HCT116 (cell line): Measurements from ENCODE around the gene CPLX3. TPM values are rescaled to one million over a fixed set of nuclear protein-coding genes. Genes with fewer than 3 reads are reported as not detected.

Experiments used
- ATAC-seq: fragments of 200-7000 bp; cut with Tn5 transposase; 2 replicates; pipeline ENCODE4 v1.9.1; 2020; ENCODE audit warnings: mild to moderate bottlenecking, moderate library complexity
- BruUV-seq: library from RNA; stranded (reverse); fragments of 400-500 nt; replicated peaks from 2 replicates; lab custom pipeline; 2021; lab: Mats Ljungman, UMichigan
- CTCF ChIA-PET: fragments of 300-600 bp; sonication (Branson Sonifier 250); formaldehyde crosslinking; loops from one replicate; lab custom pipeline; 2021; ENCODE audit warnings: antibody characterized with exemption; lab: Charles Lee
- POLR2A ChIA-PET: fragments of 300-600, 350-600 bp; sonication (Branson Sonifier 250); formaldehyde crosslinking; loops from one replicate; lab custom pipeline; 2021; ENCODE audit warnings: antibody characterized with exemption; lab: Charles Lee
- RAD21 ChIA-PET, 2 experiments: fragments of 300-600 bp; sonication (Branson Sonifier 250); formaldehyde crosslinking; loops; one replicate each; lab custom pipeline; 2023; ENCODE audit warnings: low total read pairs in 2 of 2; ENCODE audit not compliant: uncharacterized antibody in 2 of 2, unreplicated experiment in 2 of 2, low non-redundant PET in 1 of 2; lab: Charles Lee
- DNase-seq: peaks from one replicate; pipeline ENCODE4 v3.0.0-alpha.2; 2010; ENCODE audit warnings: low read depth, low spot score
- H2AFZ ChIP-seq: fragments of 200-600 bp; shearing (Covaris generic), sonication (generic); 2 replicates; pipeline ENCODE4 v1.6.1; 2017; ENCODE audit warnings: low read depth, mixed run types, mixed read lengths, antibody characterized with exemption, low read length; ENCODE audit not compliant: poor library complexity, severe bottlenecking
- H3K27ac ChIP-seq: 2 replicates; pipeline ENCODE4 v1.5.1; 2012; ENCODE audit warnings: low read depth, low read length
- H3K27me3 ChIP-seq: fragments of 200-600 bp; sonication (generic); 2 replicates; pipeline ENCODE4 v1.6.1; 2016; ENCODE audit warnings: mixed run types, low read length, mixed read lengths; ENCODE audit not compliant: insufficient read depth
- H3K36me3 ChIP-seq, 2 experiments: fragments of 200-500 bp in 1 of 2; fragments of 200-600 bp in 1 of 2; sonication (Bioruptor generic) in 1 of 2; sonication (generic) in 1 of 2; 2 replicates each; pipeline versions ENCODE4 v1.5.1 to v1.6.1; 2014 to 2016; ENCODE audit warnings: low read length in 2 of 2, inconsistent platforms in 1 of 2, mixed read lengths in 1 of 2, mixed run types in 1 of 2; ENCODE audit not compliant: insufficient read depth in 2 of 2, control insufficient read depth in 1 of 2
- H3K4me1 ChIP-seq, 2 experiments: fragments of 200-600 bp in 1 of 2; sonication (generic) in 1 of 2; 2 replicates each; pipeline versions ENCODE4 v1.5.1 to v1.6.1; 2012 to 2017; ENCODE audit warnings: low read length in 2 of 2, inconsistent platforms in 1 of 2, mild to moderate bottlenecking in 1 of 2, mixed read lengths in 1 of 2, mixed run types in 1 of 2, moderate library complexity in 1 of 2; ENCODE audit not compliant: insufficient read depth in 2 of 2, control insufficient read depth in 1 of 2
- H3K4me2 ChIP-seq: fragments of 200-600 bp; sonication (generic); 2 replicates; pipeline ENCODE4 v1.6.1; 2017; ENCODE audit warnings: mixed run types, low read length, mixed read lengths
- H3K4me3 ChIP-seq, 2 experiments: fragments of 200-600 bp in 1 of 2; sonication (generic) in 1 of 2; replicated peaks in 1 of 2; 2 replicates each; pipeline ENCODE4 v1.5.1; 2011 to 2016; ENCODE audit warnings: low read length in 2 of 2, control low read depth in 1 of 2, low read depth in 1 of 2, mild to moderate bottlenecking in 1 of 2, mixed read lengths in 1 of 2, mixed run types in 1 of 2
- H3K79me2 ChIP-seq: fragments of 200-600 bp; sonication (generic); 2 replicates; pipeline ENCODE4 v1.6.1; 2017; ENCODE audit warnings: mild to moderate bottlenecking, mixed run types, low read length, moderate library complexity, mixed read lengths; ENCODE audit not compliant: insufficient read depth
- H3K9ac ChIP-seq: fragments of 200-600 bp; sonication (generic); 2 replicates; pipeline ENCODE4 v1.6.1; 2016; ENCODE audit warnings: low read length, mixed read lengths
- H3K9me2 ChIP-seq: fragments of 200-600 bp; sonication (generic), shearing (Covaris generic); 2 replicates; pipeline ENCODE4 v1.6.1; 2017; ENCODE audit warnings: mixed run types, mild to moderate bottlenecking, moderate library complexity; ENCODE audit not compliant: insufficient read depth
- H3K9me3 ChIP-seq, 2 experiments: fragments of 200-500 bp in 1 of 2; fragments of 200-600 bp in 1 of 2; sonication (Bioruptor generic) in 1 of 2; sonication (generic) in 1 of 2; 2 replicates each; pipeline ENCODE4 v1.6.1; 2014 to 2017; ENCODE audit warnings: low read length in 2 of 2, mixed read lengths in 2 of 2, inconsistent platforms in 1 of 2, low read depth in 1 of 2, mild to moderate bottlenecking in 1 of 2, mixed run types in 1 of 2, moderate library complexity in 1 of 2; ENCODE audit not compliant: control insufficient read depth in 1 of 2, insufficient read depth in 1 of 2
- H4K20me1 ChIP-seq: fragments of 200-600 bp; sonication (generic), shearing (Covaris generic); 2 replicates; pipeline ENCODE4 v1.6.1; 2017; ENCODE audit warnings: mixed run types, mild to moderate bottlenecking, moderate library complexity; ENCODE audit not compliant: insufficient read depth
- ELF1 ChIP-seq: IDR thresholded peaks from 2 replicates; pipeline ENCODE4 v1.6.1; 2012; ENCODE audit warnings: low read depth, borderline replicate concordance
- EZH2phosphoT487 ChIP-seq: fragments of 200-600 bp; IDR thresholded peaks from 2 replicates; pipeline ENCODE4 v1.6.1; 2018; ENCODE audit warnings: antibody characterized with exemption, borderline replicate concordance
- JUND ChIP-seq: IDR thresholded peaks from 2 replicates; pipeline ENCODE4 v1.6.1; 2012
- POLR2A ChIP-seq: IDR thresholded peaks from 2 replicates; pipeline ENCODE4 v1.7.0; 2011; ENCODE audit warnings: borderline replicate concordance; ENCODE audit not compliant: insufficient read depth, insufficient read length; ENCODE audit errors: extremely low read depth
- POLR2AphosphoS5 ChIP-seq: IDR thresholded peaks from 2 replicates; pipeline ENCODE4 v1.6.1; 2011; ENCODE audit warnings: mild to moderate bottlenecking, low read depth, low read length, moderate library complexity
- RAD21 ChIP-seq: IDR thresholded peaks from 2 replicates; pipeline ENCODE4 v1.6.1; 2012; ENCODE audit warnings: low read depth, mild to moderate bottlenecking
- SRF ChIP-seq: IDR thresholded peaks from 2 replicates; pipeline ENCODE4 v1.6.1; 2012; ENCODE audit warnings: low read depth
- intact Hi-C: fragments of 100-400 bp; cut with micrococcal nuclease; formaldehyde crosslinking; loops from 2 replicates; pipeline ENCODE4 v1.10.0; 2022
- total RNA-seq: library from RNA; stranded (reverse); gene quantifications from one replicate; pipeline ENCODE4 v1.2.1, GENCODE V29; 2021; ENCODE audit not compliant: unreplicated experiment
- TF ChIP-seq, protein P1 (sequence below), 3 experiments: fragments of 200-600 bp in 1 of 3; sonication (generic) in 1 of 3; IDR thresholded peaks in 2 of 3; conservative IDR thresholded peaks in 1 of 3; 2 replicates each; pipeline ENCODE4 v1.5.1; 2012 to 2017; ENCODE audit warnings: low read depth in 2 of 3, low read length in 2 of 3, antibody characterized with exemption in 1 of 3, borderline replicate concordance in 1 of 3, control low read depth in 1 of 3, mild to moderate bottlenecking in 1 of 3, mixed read lengths in 1 of 3, mixed run types in 1 of 3, moderate library complexity in 1 of 3; ENCODE audit not compliant: insufficient read depth in 1 of 3
- TF ChIP-seq, protein P2 (sequence below): IDR thresholded peaks from 2 replicates; pipeline ENCODE4 v1.6.1; 2012; ENCODE audit warnings: low read depth

Gene CPLX3
- total RNA-seq, 1 experiment from 2014 or later = not detected

DNA sequence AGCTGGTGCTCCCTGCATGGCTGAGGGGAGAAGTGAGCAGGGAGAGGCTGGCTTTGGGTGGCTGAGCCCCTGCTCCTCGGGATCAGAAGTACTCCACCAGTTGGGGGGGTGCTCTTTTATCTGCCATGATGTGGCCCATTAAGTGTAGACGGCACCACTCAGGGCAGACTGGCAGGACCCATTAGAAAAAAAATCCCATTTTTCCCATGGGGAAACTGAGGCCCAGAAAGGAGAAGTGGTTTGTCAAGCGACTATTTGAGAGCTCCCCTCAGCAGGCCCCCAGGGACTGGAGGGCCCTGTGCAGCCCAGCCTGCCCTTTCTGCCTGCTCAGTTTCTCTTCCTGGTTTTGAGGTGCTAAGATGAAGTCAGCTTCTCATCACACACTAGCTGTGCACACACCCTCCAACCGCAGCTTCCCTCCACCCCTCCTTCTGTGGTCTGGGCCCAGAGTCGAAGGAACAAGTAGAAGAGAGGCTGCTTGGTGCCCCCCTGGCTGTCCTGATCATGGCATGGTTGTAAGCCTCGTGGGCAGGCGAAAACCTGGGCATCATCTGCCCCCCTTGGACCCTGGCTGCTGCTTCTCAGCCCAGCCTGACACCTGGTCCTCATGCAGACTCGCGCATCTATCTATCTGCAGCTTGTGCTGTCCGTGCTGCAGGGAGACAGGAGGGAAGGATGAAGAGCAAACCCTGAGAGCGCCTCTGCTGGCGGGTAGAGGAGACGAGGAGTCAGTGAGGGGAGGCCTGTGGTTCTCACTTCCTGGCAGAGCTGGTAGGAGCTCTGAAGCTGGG lies 39.0 kb upstream of the CPLX3 start:
- no peaks in the 10 kb centered on the region for H3K27me3 ChIP-seq
- BruUV-seq = no TSS peak
- H3K27ac ChIP-seq = no peak overlapping the region; the same call in 1 of the 2 replicates
- no peaks in the 10 kb centered on the region for H3K9me2 ChIP-seq
- DNase-seq (no peak), ATAC-seq (peak; percentile 69)
- POLR2A ChIA-PET = no interaction called here
- intact Hi-C loops = loop anchor here (10.0 kb wide), 1 partner anchor 417 kb away; the partner anchor contains the start of gene C15orf39
- peaks cover 20 to 42% of the 10 kb centered on the region in 2 experiments for H3K4me1 ChIP-seq
- H2AFZ ChIP-seq = no peak overlapping the region
- no peak for TF ChIP-seq POLR2AphosphoS5
- TF ChIP-seq, protein P1, sequence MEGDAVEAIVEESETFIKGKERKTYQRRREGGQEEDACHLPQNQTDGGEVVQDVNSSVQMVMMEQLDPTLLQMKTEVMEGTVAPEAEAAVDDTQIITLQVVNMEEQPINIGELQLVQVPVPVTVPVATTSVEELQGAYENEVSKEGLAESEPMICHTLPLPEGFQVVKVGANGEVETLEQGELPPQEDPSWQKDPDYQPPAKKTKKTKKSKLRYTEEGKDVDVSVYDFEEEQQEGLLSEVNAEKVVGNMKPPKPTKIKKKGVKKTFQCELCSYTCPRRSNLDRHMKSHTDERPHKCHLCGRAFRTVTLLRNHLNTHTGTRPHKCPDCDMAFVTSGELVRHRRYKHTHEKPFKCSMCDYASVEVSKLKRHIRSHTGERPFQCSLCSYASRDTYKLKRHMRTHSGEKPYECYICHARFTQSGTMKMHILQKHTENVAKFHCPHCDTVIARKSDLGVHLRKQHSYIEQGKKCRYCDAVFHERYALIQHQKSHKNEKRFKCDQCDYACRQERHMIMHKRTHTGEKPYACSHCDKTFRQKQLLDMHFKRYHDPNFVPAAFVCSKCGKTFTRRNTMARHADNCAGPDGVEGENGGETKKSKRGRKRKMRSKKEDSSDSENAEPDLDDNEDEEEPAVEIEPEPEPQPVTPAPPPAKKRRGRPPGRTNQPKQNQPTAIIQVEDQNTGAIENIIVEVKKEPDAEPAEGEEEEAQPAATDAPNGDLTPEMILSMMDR (IDR thresholded peaks at IDR 0.05 in 2 of 3, conservative IDR thresholded peaks at IDR 0.05 in 1 of 3; ENCODE audit: borderline replicate concordance in 1 of 3, insufficient read depth in 1 of 3, low read depth in 2 of 3, low read length in 2 of 3) = peak in 2 of 3 experiments; percentile 50 to 52; a peak in 4 of 6 replicates
- TF ChIP-seq ELF1 = no peak
- TF ChIP-seq, protein P2, sequence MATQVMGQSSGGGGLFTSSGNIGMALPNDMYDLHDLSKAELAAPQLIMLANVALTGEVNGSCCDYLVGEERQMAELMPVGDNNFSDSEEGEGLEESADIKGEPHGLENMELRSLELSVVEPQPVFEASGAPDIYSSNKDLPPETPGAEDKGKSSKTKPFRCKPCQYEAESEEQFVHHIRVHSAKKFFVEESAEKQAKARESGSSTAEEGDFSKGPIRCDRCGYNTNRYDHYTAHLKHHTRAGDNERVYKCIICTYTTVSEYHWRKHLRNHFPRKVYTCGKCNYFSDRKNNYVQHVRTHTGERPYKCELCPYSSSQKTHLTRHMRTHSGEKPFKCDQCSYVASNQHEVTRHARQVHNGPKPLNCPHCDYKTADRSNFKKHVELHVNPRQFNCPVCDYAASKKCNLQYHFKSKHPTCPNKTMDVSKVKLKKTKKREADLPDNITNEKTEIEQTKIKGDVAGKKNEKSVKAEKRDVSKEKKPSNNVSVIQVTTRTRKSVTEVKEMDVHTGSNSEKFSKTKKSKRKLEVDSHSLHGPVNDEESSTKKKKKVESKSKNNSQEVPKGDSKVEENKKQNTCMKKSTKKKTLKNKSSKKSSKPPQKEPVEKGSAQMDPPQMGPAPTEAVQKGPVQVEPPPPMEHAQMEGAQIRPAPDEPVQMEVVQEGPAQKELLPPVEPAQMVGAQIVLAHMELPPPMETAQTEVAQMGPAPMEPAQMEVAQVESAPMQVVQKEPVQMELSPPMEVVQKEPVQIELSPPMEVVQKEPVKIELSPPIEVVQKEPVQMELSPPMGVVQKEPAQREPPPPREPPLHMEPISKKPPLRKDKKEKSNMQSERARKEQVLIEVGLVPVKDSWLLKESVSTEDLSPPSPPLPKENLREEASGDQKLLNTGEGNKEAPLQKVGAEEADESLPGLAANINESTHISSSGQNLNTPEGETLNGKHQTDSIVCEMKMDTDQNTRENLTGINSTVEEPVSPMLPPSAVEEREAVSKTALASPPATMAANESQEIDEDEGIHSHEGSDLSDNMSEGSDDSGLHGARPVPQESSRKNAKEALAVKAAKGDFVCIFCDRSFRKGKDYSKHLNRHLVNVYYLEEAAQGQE = no peak
- TF ChIP-seq JUND = no peak
- TF ChIP-seq RAD21 = no peak
- no peak for TF ChIP-seq EZH2phosphoT487
- TF ChIP-seq SRF = no peak
- no peak for TF ChIP-seq POLR2A
- H3K79me2 ChIP-seq = peaks cover 97% of the 10 kb centered on the region
- H3K9me3 ChIP-seq = no peaks in the 10 kb centered on the region
- H3K4me3 ChIP-seq = no peak overlapping the region
- peaks cover 0 to 5% of the 10 kb centered on the region in 2 experiments; a peak in 3 of 4 replicates for H3K36me3 ChIP-seq
- H4K20me1 ChIP-seq = peaks cover 12% of the 10 kb centered on the region; the same call in 1 of the 2 replicates
- H3K4me2 ChIP-seq = no peak overlapping the region
- CTCF ChIA-PET = interaction anchor here (1.1 to 2.7 kb wide), 7 partner anchors 9 to 18 kb away, joined by 3 to 12 read pairs (median 4); no protein-coding TSS in a partner anchor
- H3K9ac ChIP-seq = no peak overlapping the region
- RAD21 ChIA-PET = no interaction called here
